Heart right ventricle (tissue), 16 donors: Measurements from ENCODE around the gene ATP6V0D1. TPM values are rescaled to one million over a fixed set of nuclear protein-coding genes. Genes with fewer than 3 reads are reported as not detected.

Source experiments
- ATAC-seq, 8 donors: fragments of 200-7000 bp; cut with Tn5 transposase; one replicate each; pipeline ENCODE4 v1.9.1; 2020; ENCODE audit warnings: mild to moderate bottlenecking in 8 of 8, moderate library complexity in 8 of 8, moderate number of reproducible peaks in 1 of 8
- DNase-seq, 2 donors: peaks; one replicate each; pipeline ENCODE4 v3.0.0-alpha.2; 2020
- H3K27ac ChIP-seq, 10 donors: fragments of 200-600 bp; sonication (generic) in 2 of 10; one replicate each; pipeline versions ENCODE4 v1.5.0 to v1.8.0; 2020 to 2022; ENCODE audit warnings: mild to moderate bottlenecking in 3 of 10
- H3K27me3 ChIP-seq, 7 donors: fragments of 200-600 bp; one replicate each; pipeline ENCODE4 v1.8.0; 2021 to 2022; ENCODE audit warnings: mild to moderate bottlenecking in 2 of 7
- H3K36me3 ChIP-seq, 9 donors: fragments of 200-600 bp; sonication (generic) in 1 of 9; one replicate each; pipeline versions ENCODE4 v1.5.0 to v1.8.0; 2020 to 2022; ENCODE audit warnings: mild to moderate bottlenecking in 2 of 9
- H3K4me1 ChIP-seq, 9 donors: fragments of 200-600 bp; sonication (generic) in 1 of 9; one replicate each; pipeline versions ENCODE4 v1.5.0 to v1.8.0; 2020 to 2022; ENCODE audit warnings: mild to moderate bottlenecking in 4 of 9
- H3K4me3 ChIP-seq, 10 donors: fragments of 200-600 bp; sonication (generic) in 2 of 10; one replicate each; pipeline versions ENCODE4 v1.5.0 to v1.8.0; 2020 to 2022; ENCODE audit warnings: mild to moderate bottlenecking in 7 of 10, moderate library complexity in 2 of 10
- H3K9me3 ChIP-seq, 11 donors: fragments of 200-600 bp in 10 of 11; sonication (generic) in 2 of 11; one replicate each; pipeline versions ENCODE4 v1.5.0 to v1.8.0; 2013 to 2022; ENCODE audit warnings: mild to moderate bottlenecking in 2 of 11, control low read depth in 1 of 11, moderate library complexity in 1 of 11
- CTCF ChIP-seq, 9 donors: fragments of 200-600 bp; sonication (generic) in 2 of 9; IDR thresholded peaks; one replicate each; pipeline versions ENCODE4 v1.5.0 to v1.8.0; 2021 to 2022; ENCODE audit warnings: antibody characterized with exemption in 9 of 9, mild to moderate bottlenecking in 5 of 9, moderate library complexity in 1 of 9
- WGBS, 2 donors: extraction: QIAGEN DNeasy Blood & Tissue Kit; methylation state at CpG; one replicate each; pipeline ENCODE4 v1.1.7; 2013; ENCODE audit warnings: inconsistent platforms in 1 of 2; 5-methylcytosine and 5-hydroxymethylcytosine counted together
- intact Hi-C, 10 donors: fragments of 100-400 bp; cut with DNase I; formaldehyde crosslinking; loops; one replicate each; pipeline versions ENCODE4 v1.11.1 to v1.14.2; 2022
- polyA plus RNA-seq, 2 donors: library from polyadenylated mRNA; stranded (reverse); fragments of 200-250 nt; gene quantifications; one replicate each; pipeline ENCODE4 v1.2.3, GENCODE V29; 2013
- total RNA-seq, 10 donors: library from RNA; stranded (reverse); fragmentation: NEBNext Ultra II Directional in 3 of 10; extraction: Animal tissue kit (Norgen Biotek cat#: 25700) in 3 of 10; gene quantifications; one replicate each; pipeline versions ENCODE4 v1.2.1 to v1.2.4, GENCODE V29; 2021 to 2023
- donor health status: Arrhythmogenic right ventricular cardiomyopathy.
- donor health status: ischemic (EF 13 %, LVEDD 7.1; RV severe dilation, severe dysfunction).
- donor health status: healthy with polysubstance abuse.
- donor health status: DM: no; HTN: yes; CAD: no.
- donor health status: DM: no; HTN: no; CAD: no.
- donor health status: ischemic (EF 25% LVEDD 6.9; RV normal size, moderate dysfunction).
- donor health status: ischemic (EF 25% LVEDD 5.7; RV mildly dilated, moderate dysfunction).
- donor health status: healthy.
- donor health status: DM: yes; HTN: yes; CAD: no.
- donor health status: Ischemic cardiomyopathy.
- donor health status: ischemic (EF 35%, LVEDD 5.7; RV mildly dilated, moderate dysfunction).
- donor health status: nonischemic (EF 11% LVEDD 7.7; RV severe dilation, severe dysfunction).
- donor health status: DM: yes; HTN: yes; CAD: no.
- donor health status: PGD.
- donor health status: ischemic (EF 29% LVEDD 5.4; RV normal size, mild dysfunction).
- donor health status: nonischemic (EF 23%, LVEDD 6.1; RV moderate dilation, normal function).

The ATP6V0D1 gene
- total and polyA plus RNA-seq, 12 donors: 12.8 to 84.7 (median 67.5) TPM

DNA sequence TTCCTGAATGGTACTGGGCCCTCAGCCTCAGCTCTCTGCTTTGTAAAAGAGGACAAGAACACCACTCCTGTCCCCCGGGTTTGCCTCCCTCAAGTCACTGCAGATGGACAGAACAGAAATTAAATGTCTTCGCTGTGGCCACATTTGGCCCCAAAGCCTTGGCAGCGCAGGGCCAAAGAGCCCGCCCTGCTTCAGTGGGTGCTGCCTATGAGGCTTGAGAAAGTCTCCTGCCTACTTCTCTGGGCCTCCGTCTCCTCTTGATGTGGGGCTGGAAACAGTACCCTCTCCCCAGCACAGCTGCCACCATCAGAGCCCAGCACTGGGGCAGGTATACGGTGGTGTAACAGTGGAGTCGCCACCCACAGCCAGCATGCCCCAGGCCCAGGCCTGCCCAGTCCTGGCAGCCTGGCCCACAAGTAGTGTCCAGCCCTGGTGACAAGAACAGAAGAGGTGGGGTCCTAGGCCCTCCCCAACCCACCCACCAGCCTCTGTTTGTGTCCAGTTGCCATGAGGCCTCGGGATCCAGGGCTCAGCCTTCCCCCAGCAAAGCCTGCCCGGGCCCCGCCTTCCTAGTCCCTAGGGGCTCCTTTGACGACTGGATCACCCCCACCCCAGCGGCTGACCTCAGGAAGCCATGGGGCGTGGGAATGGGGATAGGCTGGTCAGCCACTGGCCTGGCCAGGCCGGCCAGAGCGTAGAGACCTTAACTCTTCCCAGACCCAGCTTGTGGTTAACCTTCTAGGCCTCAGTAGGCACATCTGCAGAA lies 83.7 kb downstream of the ATP6V0D1 start:
- no peak overlapping the region for H3K4me3 ChIP-seq
- H3K27me3 ChIP-seq: peaks cover 0 to 60% (median 9%) of the 10 kb centered on the region in 7 donors
- no peak for TF ChIP-seq CTCF (IDR thresholded peaks at IDR 0.05)
- H3K36me3 ChIP-seq: no peaks in the 10 kb centered on the region
- no peaks in the 10 kb centered on the region for H3K9me3 ChIP-seq
- H3K4me1 ChIP-seq: peaks cover 27 to 72% (median 57%) of the 10 kb centered on the region in 9 donors
- peak; percentile 84 to 88 for DNase-seq
- peak; percentile 14 to 59 (median 34) for ATAC-seq
- H3K27ac ChIP-seq: peak overlapping the region in 9 of 10 donors; percentile 71 to 88 (median 83)
- 61 to 62% methylated on average over 15 of the region's 15 CpGs for WGBS, 2 donors
- intact Hi-C loops: loop anchor here in 4 of 10 donors (5.0 to 10.0 kb wide), 4 partner anchors 112 to 135 kb away; partner anchors contain the start of gene PLEKHG4 (in 1 of the 4)

- H3K4me1 ChIP-seq: peaks cover 27 to 80% (median 57%) of the 10 kb centered on the region in 9 donors
- H3K27ac ChIP-seq: peak overlapping the region in 9 of 10 donors; percentile 71 to 88 (median 83)
- peak; percentile 80 to 92 for DNase-seq
- no peaks in the 10 kb centered on the region for H3K36me3 ChIP-seq
- 27 to 28% methylated on average over 31 of the region's 31 CpGs for WGBS, 2 donors
- intact Hi-C loops: loop anchor here in 4 of 10 donors (5.0 to 10.0 kb wide), 4 partner anchors 112 to 134 kb away; partner anchors contain the start of gene PLEKHG4 (in 1 of the 4)
- peaks cover 0 to 60% (median 9%) of the 10 kb centered on the region in 7 donors for H3K27me3 ChIP-seq
- ATAC-seq: peak; percentile 32 to 62 (median 52)
- no peak for TF ChIP-seq CTCF (IDR thresholded peaks at IDR 0.05)
- H3K4me3 ChIP-seq: peak overlapping the region in 2 of 10 donors; percentile 7 to 16
- no peaks in the 10 kb centered on the region for H3K9me3 ChIP-seq
These were observed 84.6 kb downstream of the ATP6V0D1 start for GRCh38 chr16:67396159-67397035.

GRCh38 chr16:67395458-67396158 lies 85.3 kb downstream of the ATP6V0D1 start:
- 77 to 82% methylated on average over 13 of the region's 13 CpGs for WGBS, 2 donors
- H3K27ac ChIP-seq: peak overlapping the region in 7 of 10 donors; percentile 35 to 88 (median 83)

More at GRCh38 chr16:67395458-67396158, 85.3 kb downstream of the ATP6V0D1 start:
- Histone ChIP-seq H3K4me1 (peaks cover 27 to 88% (median 57%) of the 10 kb centered on the region in 9 donors), H3K4me3 (peak overlapping the region in 2 of 10 donors; percentile 6 to 7), H3K36me3 (no peaks in the 10 kb centered on the region), H3K9me3 (no peaks in the 10 kb centered on the region), H3K27me3 (peaks cover 0 to 60% (median 9%) of the 10 kb centered on the region in 7 donors)
- DNase-seq (no peak), ATAC-seq (no peak)
- intact Hi-C loops: loop anchor here in 4 of 10 donors (5.0 to 10.0 kb wide), 4 partner anchors 111 to 133 kb away; partner anchors contain the start of gene PLEKHG4 (in 1 of the 4)
- TF ChIP-seq CTCF (IDR thresholded peaks at IDR 0.05): no peak
